Hepatocyte (in vitro differentiated cells): ENCODE results near the gene ASTN2. TPM values are rescaled to one million over a fixed set of nuclear protein-coding genes. Genes with fewer than 3 reads are reported as not detected.
"Not testable (repeated sequence)": the region's sequence is repeated elsewhere in the genome, so short reads cannot be mapped to it uniquely, and the experiment has no call there.

ENCODE experiments used
- DNase-seq: peaks from one replicate; pipeline ENCODE4 v3.0.0-alpha.2; 2016; ENCODE audit warnings: low spot score
- H2AFZ ChIP-seq: fragments of 200-600 bp; sonication (generic); 2 replicates; pipeline ENCODE4 v1.6.0; 2016; ENCODE audit warnings: antibody characterized with exemption, mild to moderate bottlenecking
- H3K27ac ChIP-seq: fragments of 200-600 bp; sonication (generic); 2 replicates; pipeline ENCODE4 v1.5.1; 2016; ENCODE audit warnings: mild to moderate bottlenecking
- H3K27me3 ChIP-seq: fragments of 200-600 bp; sonication (generic); 2 replicates; pipeline ENCODE4 v1.6.1; 2016
- H3K36me3 ChIP-seq: fragments of 200-600 bp; sonication (generic); replicated peaks from 2 replicates; pipeline ENCODE4 v1.5.1; 2016; ENCODE audit warnings: low read depth; ENCODE audit not compliant: insufficient read depth
- H3K4me1 ChIP-seq: fragments of 200-600 bp; sonication (generic); 2 replicates; pipeline ENCODE4 v1.5.1; 2016; ENCODE audit warnings: mild to moderate bottlenecking, moderate library complexity; ENCODE audit not compliant: insufficient read depth
- H3K4me2 ChIP-seq: fragments of 200-600 bp; sonication (generic); 2 replicates; pipeline ENCODE4 v1.6.0; 2016
- H3K4me3 ChIP-seq: fragments of 200-600 bp; sonication (generic); 2 replicates; pipeline ENCODE4 v1.5.1; 2016; ENCODE audit warnings: mild to moderate bottlenecking
- H3K79me2 ChIP-seq: fragments of 200-600 bp; sonication (generic); 2 replicates; pipeline ENCODE4 v1.6.0; 2017; ENCODE audit warnings: mild to moderate bottlenecking
- H3K9me2 ChIP-seq: fragments of 200-600 bp; sonication (generic); replicated peaks from 2 replicates; pipeline ENCODE4 v1.6.0; 2017; ENCODE audit warnings: mild to moderate bottlenecking; ENCODE audit not compliant: insufficient read depth
- H3K9me3 ChIP-seq: fragments of 200-600 bp; sonication (generic); 2 replicates; pipeline ENCODE4 v1.5.1; 2016; ENCODE audit warnings: low read depth, mild to moderate bottlenecking
- H4K20me1 ChIP-seq: fragments of 200-600 bp; sonication (generic); 2 replicates; pipeline ENCODE4 v1.6.0; 2016; ENCODE audit warnings: mild to moderate bottlenecking; ENCODE audit not compliant: insufficient read depth, poor library complexity, severe bottlenecking
- EZH2 ChIP-seq: fragments of 200-600 bp; sonication (generic); IDR thresholded peaks from 2 replicates; pipeline ENCODE4 v1.6.1; 2016; ENCODE audit warnings: antibody characterized with exemption, mild to moderate bottlenecking, borderline replicate concordance
- EZH2phosphoT487 ChIP-seq: fragments of 200-600 bp; sonication (generic); IDR thresholded peaks from one replicate; pipeline ENCODE4 v1.6.1; 2018; ENCODE audit warnings: antibody characterized with exemption, mild to moderate bottlenecking, low read depth, moderate library complexity; ENCODE audit not compliant: unreplicated experiment, severe bottlenecking
- WGBS: methylation state at CpG from one replicate; pipeline ENCODE4 v1.1.6; 2016; ENCODE audit warnings: low lambda C conversion rate; ENCODE audit errors: missing lambda C conversion rate; 5-methylcytosine and 5-hydroxymethylcytosine counted together
- polyA plus RNA-seq: library from polyadenylated mRNA; unstranded; fragments of >200 nt; fragmentation: Nextera tagmentation; extraction: Ambion mirVana; gene quantifications from 2 replicates; pipeline ENCODE4 v1.2.1, GENCODE V29; 2016
- total RNA-seq: library from RNA; depleted of rRNA; stranded (reverse); fragments of >200 nt; gene quantifications from 2 replicates; pipeline ENCODE4 v1.2.3, GENCODE V29; 2014
- TF ChIP-seq, protein P1 (sequence below): fragments of 200-600 bp; sonication (generic); IDR thresholded peaks from 2 replicates; pipeline ENCODE4 v1.5.1; 2016; ENCODE audit warnings: antibody characterized with exemption, mild to moderate bottlenecking; ENCODE audit not compliant: poor library complexity

ASTN2 gene
- total and polyA plus RNA-seq, 2 experiments from 2014 or later: 6.4 to 8.4 TPM

DNA sequence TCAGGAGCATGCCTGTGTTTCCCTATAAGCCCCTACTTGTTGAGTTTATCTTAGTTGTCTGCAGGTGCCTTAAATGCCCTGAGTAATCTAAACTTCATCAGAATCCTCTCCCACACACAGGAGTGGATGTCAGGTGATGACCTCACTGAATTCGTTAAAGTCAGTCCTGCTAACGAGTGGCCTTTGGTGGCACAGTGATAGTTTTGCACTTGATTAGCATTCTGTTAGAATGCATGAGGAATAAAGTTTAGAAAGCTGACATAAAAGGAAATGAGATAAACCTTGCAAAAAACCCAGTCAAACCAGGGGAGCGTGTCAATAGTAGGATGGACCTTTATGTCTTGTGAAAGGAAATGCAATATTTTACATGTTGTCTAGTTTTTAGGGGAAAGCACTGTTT is 723.2 kb downstream of the ASTN2 start:
- Histone ChIP-seq H3K79me2 (peaks cover 86% of the 10 kb centered on the region), H3K9me2 (no peaks in the 10 kb centered on the region), H4K20me1 (peaks cover 17% of the 10 kb centered on the region), H3K9me3 (no peaks in the 10 kb centered on the region), H3K4me3 (no peak overlapping the region), H3K27me3 (no peaks in the 10 kb centered on the region), H3K36me3 (no peaks in the 10 kb centered on the region), H3K4me2 (no peak overlapping the region), H2AFZ (no peak overlapping the region), H3K4me1 (peaks cover 36% of the 10 kb centered on the region), H3K27ac (peak overlapping the region; percentile 81)
- WGBS: 88% methylated on average over 3 of the region's 3 CpGs
- no peak for DNase-seq
- TF ChIP-seq, protein P1, sequence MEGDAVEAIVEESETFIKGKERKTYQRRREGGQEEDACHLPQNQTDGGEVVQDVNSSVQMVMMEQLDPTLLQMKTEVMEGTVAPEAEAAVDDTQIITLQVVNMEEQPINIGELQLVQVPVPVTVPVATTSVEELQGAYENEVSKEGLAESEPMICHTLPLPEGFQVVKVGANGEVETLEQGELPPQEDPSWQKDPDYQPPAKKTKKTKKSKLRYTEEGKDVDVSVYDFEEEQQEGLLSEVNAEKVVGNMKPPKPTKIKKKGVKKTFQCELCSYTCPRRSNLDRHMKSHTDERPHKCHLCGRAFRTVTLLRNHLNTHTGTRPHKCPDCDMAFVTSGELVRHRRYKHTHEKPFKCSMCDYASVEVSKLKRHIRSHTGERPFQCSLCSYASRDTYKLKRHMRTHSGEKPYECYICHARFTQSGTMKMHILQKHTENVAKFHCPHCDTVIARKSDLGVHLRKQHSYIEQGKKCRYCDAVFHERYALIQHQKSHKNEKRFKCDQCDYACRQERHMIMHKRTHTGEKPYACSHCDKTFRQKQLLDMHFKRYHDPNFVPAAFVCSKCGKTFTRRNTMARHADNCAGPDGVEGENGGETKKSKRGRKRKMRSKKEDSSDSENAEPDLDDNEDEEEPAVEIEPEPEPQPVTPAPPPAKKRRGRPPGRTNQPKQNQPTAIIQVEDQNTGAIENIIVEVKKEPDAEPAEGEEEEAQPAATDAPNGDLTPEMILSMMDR: no peak
- TF ChIP-seq EZH2 (no peak), EZH2phosphoT487 (no peak)

DNA sequence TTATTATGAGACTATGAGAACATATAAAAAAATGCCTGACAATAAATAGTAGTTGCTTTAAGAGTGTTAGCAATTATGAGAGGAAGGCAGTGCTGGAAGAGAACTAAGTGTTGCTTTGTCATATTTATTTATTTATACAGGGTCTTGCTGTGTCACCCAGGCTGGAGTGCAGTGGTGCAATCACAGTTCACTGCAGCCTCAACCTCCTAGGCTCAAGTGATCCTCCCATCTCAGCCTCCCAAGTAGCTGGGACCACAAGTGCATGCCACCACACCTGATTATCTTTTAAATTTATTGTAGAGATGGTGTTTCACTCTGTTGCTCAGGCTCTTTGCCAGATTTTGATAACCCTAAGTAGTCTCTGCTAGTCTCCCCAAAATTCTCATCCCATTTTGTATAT is 724.1 kb downstream of the ASTN2 start:
- Histone ChIP-seq H3K79me2 (peaks cover 79% of the 10 kb centered on the region), H3K4me1 (peaks cover 39% of the 10 kb centered on the region), H3K4me2 (peak overlapping the region; percentile 84), H3K27ac (peak overlapping the region; percentile 81), H4K20me1 (peaks cover 17% of the 10 kb centered on the region)
- DNase-seq, H3K9me3 ChIP-seq, H3K4me3 ChIP-seq, H3K9me2 ChIP-seq, H2AFZ ChIP-seq, H3K27me3 ChIP-seq, H3K36me3 ChIP-seq: not testable (repeated sequence)

- Histone ChIP-seq H3K27ac (peak overlapping the region; percentile 81), H3K36me3 (no peaks in the 10 kb centered on the region), H3K79me2 (peaks cover 68% of the 10 kb centered on the region), H3K27me3 (no peaks in the 10 kb centered on the region), H4K20me1 (peaks cover 12% of the 10 kb centered on the region), H3K9me3 (no peaks in the 10 kb centered on the region), H3K4me3 (no peak overlapping the region), H3K4me2 (peak overlapping the region; percentile 84), H3K9me2 (no peaks in the 10 kb centered on the region), H2AFZ (no peak overlapping the region), H3K4me1 (peaks cover 39% of the 10 kb centered on the region)
- no peak for DNase-seq
- TF ChIP-seq EZH2 (no peak), EZH2phosphoT487 (no peak)
- TF ChIP-seq, protein P1: no peak
- WGBS: 81% methylated on average over 3 of the region's 3 CpGs
These were observed 725.3 kb downstream of the ASTN2 start for GRCh38 chr9:116689486-116690032.

- Histone ChIP-seq H3K79me2 (peaks cover 64% of the 10 kb centered on the region), H4K20me1 (peaks cover 12% of the 10 kb centered on the region), H3K9me3 (no peaks in the 10 kb centered on the region), H3K27me3 (no peaks in the 10 kb centered on the region), H3K36me3 (no peaks in the 10 kb centered on the region), H3K4me2 (peak overlapping the region; percentile 84), H3K9me2 (no peaks in the 10 kb centered on the region), H3K4me1 (peaks cover 39% of the 10 kb centered on the region), H2AFZ (no peak overlapping the region), H3K27ac (peak overlapping the region; percentile 81), H3K4me3 (no peak overlapping the region)
- DNase-seq: no peak
- TF ChIP-seq EZH2: no peak
- TF ChIP-seq, protein P1: no peak
- no peak for TF ChIP-seq EZH2phosphoT487
- WGBS: 94% methylated on average over 3 of the region's 3 CpGs
These were observed 725.9 kb downstream of the ASTN2 start for GRCh38 chr9:116688806-116689485.
